ENCODE measurements around the gene ETF1. TPM values are rescaled to one million over a fixed set of nuclear protein-coding genes. Genes with fewer than 3 reads are reported as not detected.

The ETF1 gene
- total RNA-seq, 6 donors from 2014 or later = 22.0 to 147 (median 92.4) TPM

- no peak for TF ChIP-seq POLR2AphosphoS5 (IDR thresholded peaks at IDR 0.05)
- no peak for TF ChIP-seq EP300 (IDR thresholded peaks at IDR 0.05)
- TF ChIP-seq POLR2A (IDR thresholded peaks at IDR 0.05) = no peak
- no peak for TF ChIP-seq CTCF (IDR thresholded peaks at IDR 0.05)
- Histone ChIP-seq H3K4me3 (no peak overlapping the region), H3K4me1 (peaks cover 19 to 73% (median 25%) of the 10 kb centered on the region in 4 donors), H3K36me3 (peaks cover 0 to 21% (median 0%) of the 10 kb centered on the region in 4 donors), H3K27ac (peak overlapping the region in 2 of 4 donors; percentile 43 to 47), H3K27me3 (no peaks in the 10 kb centered on the region), H3K9me3 (no peaks in the 10 kb centered on the region)
- no peak for DNase-seq
- WGBS, 2 donors = 56 to 70% methylated on average over 5 of the region's 5 CpGs
- no peak for ATAC-seq (ENCODE audit: low FRiP score in 2 of 2)
Measured at GRCh38 chr5:138533973-138534941, 8.8 kb downstream of the ETF1 start.

GRCh38 chr5:138529812-138530211, 13.2 kb downstream of the ETF1 start:
- TF ChIP-seq POLR2AphosphoS5 (IDR thresholded peaks at IDR 0.05) (no peak), CTCF (IDR thresholded peaks at IDR 0.05) (no peak), POLR2A (IDR thresholded peaks at IDR 0.05) (no peak), EP300 (IDR thresholded peaks at IDR 0.05) (no peak)
- Histone ChIP-seq H3K27ac (peak overlapping the region in 1 of 4 donors; percentile 18), H3K4me3 (no peak overlapping the region), H3K27me3 (no peaks in the 10 kb centered on the region), H3K4me1 (peaks cover 17 to 63% (median 21%) of the 10 kb centered on the region in 4 donors), H3K36me3 (peaks cover 0 to 19% (median 0%) of the 10 kb centered on the region in 4 donors), H3K9me3 (no peaks in the 10 kb centered on the region)
- ATAC-seq (ENCODE audit: low FRiP score in 2 of 2) (no peak), DNase-seq (no peak)
- WGBS, 2 donors = 84 to 87% methylated on average over 8 of the region's 8 CpGs

GRCh38 chr5:138528744-138529469, 14.1 kb downstream of the ETF1 start:
- ATAC-seq (ENCODE audit: low FRiP score in 2 of 2) (no peak), DNase-seq (no peak)
- no peaks in the 10 kb centered on the region for H3K9me3 ChIP-seq
- TF ChIP-seq EP300 (IDR thresholded peaks at IDR 0.05) = no peak
- no peak for TF ChIP-seq POLR2A (IDR thresholded peaks at IDR 0.05)
- TF ChIP-seq POLR2AphosphoS5 (IDR thresholded peaks at IDR 0.05) = no peak
- TF ChIP-seq CTCF (IDR thresholded peaks at IDR 0.05) = no peak
- H3K4me1 ChIP-seq = peaks cover 11 to 60% (median 19%) of the 10 kb centered on the region in 4 donors
- no peak overlapping the region for H3K27ac ChIP-seq
- H3K4me3 ChIP-seq = no peak overlapping the region
- peaks cover 0 to 19% (median 0%) of the 10 kb centered on the region in 4 donors for H3K36me3 ChIP-seq
- no peaks in the 10 kb centered on the region for H3K27me3 ChIP-seq
- WGBS, 2 donors = 70 to 73% methylated on average over 7 of the region's 7 CpGs

- ATAC-seq (ENCODE audit: low FRiP score in 2 of 2) = peak in 1 of 2 donors; percentile 83
- 55 to 62% methylated on average over 1 of the region's 1 CpG for WGBS, 2 donors
- Histone ChIP-seq H3K4me3 (no peak overlapping the region), H3K4me1 (peaks cover 8 to 60% (median 18%) of the 10 kb centered on the region in 4 donors), H3K36me3 (peaks cover 0 to 21% (median 0%) of the 10 kb centered on the region in 4 donors), H3K27me3 (no peaks in the 10 kb centered on the region), H3K27ac (peak overlapping the region in 1 of 4 donors; percentile 24), H3K9me3 (no peaks in the 10 kb centered on the region)
- TF ChIP-seq EP300 (IDR thresholded peaks at IDR 0.05) (peak in 1 of 4 donors; percentile 11), CTCF (IDR thresholded peaks at IDR 0.05) (no peak), POLR2AphosphoS5 (IDR thresholded peaks at IDR 0.05) (no peak), POLR2A (IDR thresholded peaks at IDR 0.05) (no peak)
- DNase-seq = no peak
Measured at GRCh38 chr5:138528208-138528607, 14.8 kb downstream of the ETF1 start.
